HepG2 (cell line): ENCODE data around the gene PROCR. TPM values are rescaled to one million over a fixed set of nuclear protein-coding genes. Genes with fewer than 3 reads are reported as not detected.

ENCODE experiments used
- HDAC2 ChIP-seq: sonication (generic); formaldehyde crosslinking; IDR thresholded peaks from 2 replicates; pipeline ENCODE4 v1.4.0; 2020; ENCODE audit warnings: missing genetic modification reagents
- HNF4A ChIP-seq: sonication (generic); formaldehyde crosslinking; IDR thresholded peaks from 2 replicates; pipeline ENCODE4 v1.4.0; 2020; ENCODE audit warnings: missing genetic modification reagents
- KLF16 ChIP-seq, 2 experiments: sonication (generic) in 1 of 2; formaldehyde crosslinking in 1 of 2; IDR thresholded peaks; 2 replicates each; pipeline versions ENCODE4 v1.6.1 to v1.8.0; 2016 to 2023; ENCODE audit warnings: missing genetic modification reagents in 2 of 2, missing compliant biosample characterization in 1 of 2
- MAZ ChIP-seq, 2 experiments: sonication (generic) in 1 of 2; formaldehyde crosslinking in 1 of 2; IDR thresholded peaks; 2 replicates each; pipeline versions ENCODE4 v1.5.0 to v1.6.1; 2012 to 2020; ENCODE audit warnings: low read depth in 2 of 2, mild to moderate bottlenecking in 2 of 2, borderline replicate concordance in 1 of 2, improper control_type of control experiment in 1 of 2, low read length in 1 of 2, missing genetic modification reagents in 1 of 2, moderate library complexity in 1 of 2
- PHB2 ChIP-seq: fragments of 450-650 bp; IDR thresholded peaks from 2 replicates; pipeline ENCODE4 v1.6.1; 2018; ENCODE audit not compliant: partially characterized antibody
- ZBTB1 ChIP-seq: sonication (generic); formaldehyde crosslinking; IDR thresholded peaks from 2 replicates; pipeline ENCODE4 v1.4.0; 2020; ENCODE audit warnings: missing genetic modification reagents, borderline replicate concordance
- ZNF850 ChIP-seq: sonication (generic); formaldehyde crosslinking; conservative IDR thresholded peaks from 2 replicates; pipeline ENCODE4 v1.9.0; 2021; ENCODE audit warnings: mild to moderate bottlenecking, missing genetic modification reagents
- ZNF891 ChIP-seq: sonication (generic); formaldehyde crosslinking; IDR thresholded peaks from 2 replicates; pipeline ENCODE4 v1.5.0; 2020; ENCODE audit warnings: mild to moderate bottlenecking, missing genetic modification reagents
- polyA plus RNA-seq, 8 experiments: library from polyadenylated mRNA; depleted of rRNA in 3 of 8; stranded (reverse) in 7 of 8; unstranded in 1 of 8; fragments of >200 nt; fragmentation: Illumina TruSeq in 4 of 8; extraction: Trizol in 4 of 8; gene quantifications; 2 replicates each; pipeline versions ENCODE4 v1.2.1 to v1.2.3, GENCODE V29; 2011 to 2016; ENCODE audit warnings: low read depth in 4 of 8, missing spikeins in 1 of 8, mixed read lengths in 1 of 8; ENCODE audit not compliant: insufficient read depth in 1 of 8
- total RNA-seq, 5 experiments: library from RNA; depleted of rRNA; stranded (reverse); fragments of >200 nt; fragmentation: Illumina TruSeq; extraction: Trizol; gene quantifications; 2 replicates each; pipeline ENCODE4 v1.2.3, GENCODE V29; 2016; ENCODE audit warnings: low read depth in 1 of 5
- TF ChIP-seq, protein P1 (sequence below): sonication (generic); formaldehyde crosslinking; IDR thresholded peaks from 2 replicates; pipeline ENCODE4 v1.5.1; 2020; ENCODE audit warnings: mild to moderate bottlenecking, missing genetic modification reagents, moderate library complexity
- TF ChIP-seq, protein P2 (sequence below): sonication (generic); formaldehyde crosslinking; IDR thresholded peaks from 2 replicates; pipeline ENCODE4 v1.4.0; 2020; ENCODE audit warnings: missing genetic modification reagents, mild to moderate bottlenecking, borderline replicate concordance
- TF ChIP-seq, protein P3 (sequence below): IDR thresholded peaks from 2 replicates; pipeline ENCODE4 v1.6.1; 2012; ENCODE audit warnings: low read depth, low read length, improper control_type of control experiment
- TF ChIP-seq, protein P4 (sequence below): sonication (generic); formaldehyde crosslinking; IDR thresholded peaks from 2 replicates; pipeline ENCODE4 v1.8.1; 2023; ENCODE audit warnings: missing genetic modification reagents, mild to moderate bottlenecking, borderline replicate concordance
- TF ChIP-seq, protein P5 (sequence below): sonication (generic); formaldehyde crosslinking; IDR thresholded peaks from 2 replicates; pipeline ENCODE4 v1.4.0; 2020; ENCODE audit warnings: missing genetic modification reagents, mild to moderate bottlenecking, borderline replicate concordance

PROCR gene
- total and polyA plus RNA-seq, 2 of the 13 experiments (the other 11 are each of a cell fraction or from before 2014, with no cell fraction given), result 1.4 to 1.7 TPM

DNA sequence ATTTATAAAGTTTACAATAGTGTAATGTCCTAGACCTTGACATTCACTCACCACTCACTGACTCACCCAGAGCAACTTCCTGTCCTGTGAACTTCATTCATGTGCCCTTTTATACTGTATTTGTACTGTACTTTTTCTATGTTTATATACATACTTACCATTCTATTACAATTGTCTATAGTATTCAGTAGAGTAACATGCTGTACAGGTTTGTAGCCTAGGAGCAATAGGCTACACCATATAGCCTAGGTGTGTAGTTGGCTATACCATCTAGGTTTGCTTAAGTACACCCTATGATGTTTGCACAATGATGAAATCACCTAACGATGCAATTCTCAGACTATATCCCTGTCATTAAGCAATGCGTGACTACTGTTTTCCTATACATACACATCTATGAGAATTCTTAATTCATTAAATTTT is 42.2 kb upstream of the PROCR start (continued):
- TF ChIP-seq, protein P1, sequence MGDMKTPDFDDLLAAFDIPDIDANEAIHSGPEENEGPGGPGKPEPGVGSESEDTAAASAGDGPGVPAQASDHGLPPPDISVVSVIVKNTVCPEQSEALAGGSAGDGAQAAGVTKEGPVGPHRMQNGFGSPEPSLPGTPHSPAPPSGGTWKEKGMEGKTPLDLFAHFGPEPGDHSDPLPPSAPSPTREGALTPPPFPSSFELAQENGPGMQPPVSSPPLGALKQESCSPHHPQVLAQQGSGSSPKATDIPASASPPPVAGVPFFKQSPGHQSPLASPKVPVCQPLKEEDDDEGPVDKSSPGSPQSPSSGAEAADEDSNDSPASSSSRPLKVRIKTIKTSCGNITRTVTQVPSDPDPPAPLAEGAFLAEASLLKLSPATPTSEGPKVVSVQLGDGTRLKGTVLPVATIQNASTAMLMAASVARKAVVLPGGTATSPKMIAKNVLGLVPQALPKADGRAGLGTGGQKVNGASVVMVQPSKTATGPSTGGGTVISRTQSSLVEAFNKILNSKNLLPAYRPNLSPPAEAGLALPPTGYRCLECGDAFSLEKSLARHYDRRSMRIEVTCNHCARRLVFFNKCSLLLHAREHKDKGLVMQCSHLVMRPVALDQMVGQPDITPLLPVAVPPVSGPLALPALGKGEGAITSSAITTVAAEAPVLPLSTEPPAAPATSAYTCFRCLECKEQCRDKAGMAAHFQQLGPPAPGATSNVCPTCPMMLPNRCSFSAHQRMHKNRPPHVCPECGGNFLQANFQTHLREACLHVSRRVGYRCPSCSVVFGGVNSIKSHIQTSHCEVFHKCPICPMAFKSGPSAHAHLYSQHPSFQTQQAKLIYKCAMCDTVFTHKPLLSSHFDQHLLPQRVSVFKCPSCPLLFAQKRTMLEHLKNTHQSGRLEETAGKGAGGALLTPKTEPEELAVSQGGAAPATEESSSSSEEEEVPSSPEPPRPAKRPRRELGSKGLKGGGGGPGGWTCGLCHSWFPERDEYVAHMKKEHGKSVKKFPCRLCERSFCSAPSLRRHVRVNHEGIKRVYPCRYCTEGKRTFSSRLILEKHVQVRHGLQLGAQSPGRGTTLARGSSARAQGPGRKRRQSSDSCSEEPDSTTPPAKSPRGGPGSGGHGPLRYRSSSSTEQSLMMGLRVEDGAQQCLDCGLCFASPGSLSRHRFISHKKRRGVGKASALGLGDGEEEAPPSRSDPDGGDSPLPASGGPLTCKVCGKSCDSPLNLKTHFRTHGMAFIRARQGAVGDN, result no peak
- no peak for TF ChIP-seq PHB2
- TF ChIP-seq, protein P2, sequence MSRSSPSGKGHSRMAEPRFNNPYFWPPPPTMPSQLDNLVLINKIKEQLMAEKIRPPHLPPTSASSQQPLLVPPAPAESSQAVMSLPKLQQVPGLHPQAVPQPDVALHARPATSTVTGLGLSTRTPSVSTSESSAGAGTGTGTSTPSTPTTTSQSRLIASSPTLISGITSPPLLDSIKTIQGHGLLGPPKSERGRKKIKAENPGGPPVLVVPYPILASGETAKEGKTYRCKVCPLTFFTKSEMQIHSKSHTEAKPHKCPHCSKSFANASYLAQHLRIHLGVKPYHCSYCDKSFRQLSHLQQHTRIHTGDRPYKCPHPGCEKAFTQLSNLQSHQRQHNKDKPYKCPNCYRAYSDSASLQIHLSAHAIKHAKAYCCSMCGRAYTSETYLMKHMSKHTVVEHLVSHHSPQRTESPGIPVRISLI, result no peak
- TF ChIP-seq, protein P3, sequence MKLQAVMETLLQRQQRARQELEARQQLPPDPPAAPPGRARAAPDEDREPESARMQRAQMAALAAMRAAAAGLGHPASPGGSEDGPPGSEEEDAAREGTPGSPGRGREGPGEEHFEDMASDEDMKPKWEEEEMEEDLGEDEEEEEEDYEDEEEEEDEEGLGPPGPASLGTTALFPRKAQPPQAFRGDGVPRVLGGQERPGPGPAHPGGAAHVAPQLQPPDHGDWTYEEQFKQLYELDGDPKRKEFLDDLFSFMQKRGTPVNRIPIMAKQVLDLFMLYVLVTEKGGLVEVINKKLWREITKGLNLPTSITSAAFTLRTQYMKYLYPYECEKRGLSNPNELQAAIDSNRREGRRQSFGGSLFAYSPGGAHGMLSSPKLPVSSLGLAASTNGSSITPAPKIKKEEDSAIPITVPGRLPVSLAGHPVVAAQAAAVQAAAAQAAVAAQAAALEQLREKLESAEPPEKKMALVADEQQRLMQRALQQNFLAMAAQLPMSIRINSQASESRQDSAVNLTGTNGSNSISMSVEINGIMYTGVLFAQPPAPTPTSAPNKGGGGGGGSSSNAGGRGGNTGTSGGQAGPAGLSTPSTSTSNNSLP, result no peak; the same call in 1 of the 2 replicates
- TF ChIP-seq ZBTB1, result no peak
- TF ChIP-seq HNF4A (CRISPR knock-in tag), result no peak
- no peak for TF ChIP-seq ZNF891 (CRISPR knock-in tag)
- TF ChIP-seq KLF16 (CRISPR knock-in tag; IDR thresholded peaks at IDR 0.05), result 0 out of 4 replicates have a peak, but pooled peaks of 1 of the 2 experiments have one; percentile 19
- no peak for TF ChIP-seq ZNF850 (CRISPR knock-in tag)
- peak; percentile 30; the same call in 1 of the 2 replicates for TF ChIP-seq HDAC2
- no peak for TF ChIP-seq MAZ (IDR thresholded peaks at IDR 0.05; ENCODE audit: borderline replicate concordance, low read depth, low read length)
- no peak for TF ChIP-seq MAZ (CRISPR knock-in tag; IDR thresholded peaks at IDR 0.05; ENCODE audit: low read depth)
- TF ChIP-seq, protein P4, sequence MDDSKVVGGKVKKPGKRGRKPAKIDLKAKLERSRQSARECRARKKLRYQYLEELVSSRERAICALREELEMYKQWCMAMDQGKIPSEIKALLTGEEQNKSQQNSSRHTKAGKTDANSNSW, result no peak
- TF ChIP-seq, protein P5, sequence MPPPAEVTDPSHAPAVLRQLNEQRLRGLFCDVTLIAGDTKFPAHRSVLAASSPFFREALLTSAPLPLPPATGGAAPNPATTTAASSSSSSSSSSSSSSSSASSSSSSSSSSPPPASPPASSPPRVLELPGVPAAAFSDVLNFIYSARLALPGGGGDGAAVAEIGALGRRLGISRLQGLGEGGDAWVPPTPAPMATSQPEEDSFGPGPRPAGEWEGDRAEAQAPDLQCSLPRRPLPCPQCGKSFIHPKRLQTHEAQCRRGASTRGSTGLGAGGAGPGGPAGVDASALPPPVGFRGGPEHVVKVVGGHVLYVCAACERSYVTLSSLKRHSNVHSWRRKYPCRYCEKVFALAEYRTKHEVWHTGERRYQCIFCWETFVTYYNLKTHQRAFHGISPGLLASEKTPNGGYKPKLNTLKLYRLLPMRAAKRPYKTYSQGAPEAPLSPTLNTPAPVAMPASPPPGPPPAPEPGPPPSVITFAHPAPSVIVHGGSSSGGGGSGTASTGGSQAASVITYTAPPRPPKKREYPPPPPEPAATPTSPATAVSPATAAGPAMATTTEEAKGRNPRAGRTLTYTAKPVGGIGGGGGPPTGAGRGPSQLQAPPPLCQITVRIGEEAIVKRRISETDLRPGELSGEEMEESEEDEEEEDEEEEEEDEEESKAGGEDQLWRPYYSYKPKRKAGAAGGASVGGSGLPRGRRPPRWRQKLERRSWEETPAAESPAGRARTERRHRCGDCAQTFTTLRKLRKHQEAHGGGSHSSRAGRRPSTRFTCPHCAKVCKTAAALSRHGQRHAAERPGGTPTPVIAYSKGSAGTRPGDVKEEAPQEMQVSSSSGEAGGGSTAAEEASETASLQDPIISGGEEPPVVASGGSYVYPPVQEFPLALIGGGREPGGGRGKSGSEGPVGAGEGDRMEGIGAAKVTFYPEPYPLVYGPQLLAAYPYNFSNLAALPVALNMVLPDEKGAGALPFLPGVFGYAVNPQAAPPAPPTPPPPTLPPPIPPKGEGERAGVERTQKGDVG (CRISPR knock-in tag), result no peak
